GM18861 (cell line): ENCODE measurements around the gene MYO7B.

ENCODE experiments used
- ATAC-seq: cut with Tn5 transposase; IDR thresholded peaks from one replicate; pipeline ENCODE4 v1.9.1; 2021; ENCODE audit not compliant: unreplicated experiment

MYO7B gene

DNA sequence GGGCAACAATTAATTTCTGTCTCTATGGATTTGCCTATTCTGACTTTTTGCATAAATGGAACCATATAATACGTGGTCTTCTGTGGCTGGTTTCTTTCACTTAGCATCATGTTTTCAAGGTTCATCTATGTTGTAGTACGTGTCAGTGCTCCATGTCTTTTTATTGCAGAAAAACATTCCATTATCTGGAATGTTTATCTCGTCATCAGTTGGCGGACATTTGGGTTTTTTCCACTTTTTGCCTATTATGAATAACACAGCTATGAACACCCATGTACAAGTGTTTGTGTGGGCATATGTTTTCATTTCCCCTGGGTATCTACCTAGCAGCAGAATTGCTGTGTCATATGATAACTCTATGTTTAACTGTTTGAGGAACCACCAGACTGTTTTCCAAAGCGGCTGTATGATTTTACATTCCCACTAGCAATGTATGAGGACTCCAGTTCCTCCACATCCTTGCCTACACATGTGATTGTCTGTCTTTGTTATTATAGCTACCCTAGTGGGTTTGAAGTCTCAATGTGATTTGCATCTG lies 49.9 kb downstream of the MYO7B start:
- no peak for ATAC-seq

DNA sequence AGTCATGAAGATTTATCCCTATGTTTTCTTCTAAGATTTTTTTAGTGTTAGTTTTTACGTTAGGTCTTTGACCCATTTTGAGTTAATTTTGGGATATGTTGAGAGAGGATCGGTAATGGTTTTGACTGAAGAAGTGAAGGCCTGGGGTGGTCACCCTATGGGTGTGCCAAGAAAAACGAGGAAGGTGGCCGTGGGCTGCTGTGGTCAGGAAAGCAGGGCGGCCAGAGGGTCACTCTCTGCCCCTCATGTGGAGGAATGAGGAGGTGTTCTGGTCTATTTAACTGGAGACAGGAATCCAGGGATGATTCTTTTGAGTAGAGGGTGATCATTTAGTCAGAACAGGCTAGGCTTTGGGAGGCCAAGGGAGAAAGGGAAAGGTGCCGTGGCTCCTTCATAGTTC lies 50.7 kb downstream of the MYO7B start:
- no peak for ATAC-seq

DNA sequence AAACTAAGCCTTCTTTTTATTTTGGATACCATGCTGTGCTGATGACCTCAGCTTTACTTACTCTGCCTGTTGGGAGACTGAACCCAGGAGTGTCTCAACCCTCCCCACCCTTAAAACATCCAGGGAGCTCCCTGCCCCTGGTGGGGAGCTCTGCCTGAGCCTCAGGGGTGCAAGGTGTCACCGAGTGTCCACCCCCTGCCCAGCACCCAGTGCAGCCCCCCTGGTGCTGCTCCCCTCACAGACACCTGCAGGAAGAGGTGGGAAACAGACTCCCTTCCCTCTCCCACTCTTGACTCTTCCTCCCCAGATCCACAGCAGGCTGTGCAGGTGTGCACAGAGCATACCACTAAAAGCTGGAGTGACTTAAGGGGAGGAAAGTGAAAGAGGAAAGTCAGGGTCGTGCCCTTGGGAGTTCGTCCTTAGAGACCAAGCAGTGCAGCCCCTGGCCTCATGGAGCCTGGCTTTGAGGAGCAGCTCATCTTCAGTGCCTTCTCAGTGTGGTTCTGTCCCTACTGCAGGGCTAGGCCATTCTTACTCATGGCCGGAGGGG lies 51.3 kb downstream of the MYO7B start:
- no peak for ATAC-seq

DNA sequence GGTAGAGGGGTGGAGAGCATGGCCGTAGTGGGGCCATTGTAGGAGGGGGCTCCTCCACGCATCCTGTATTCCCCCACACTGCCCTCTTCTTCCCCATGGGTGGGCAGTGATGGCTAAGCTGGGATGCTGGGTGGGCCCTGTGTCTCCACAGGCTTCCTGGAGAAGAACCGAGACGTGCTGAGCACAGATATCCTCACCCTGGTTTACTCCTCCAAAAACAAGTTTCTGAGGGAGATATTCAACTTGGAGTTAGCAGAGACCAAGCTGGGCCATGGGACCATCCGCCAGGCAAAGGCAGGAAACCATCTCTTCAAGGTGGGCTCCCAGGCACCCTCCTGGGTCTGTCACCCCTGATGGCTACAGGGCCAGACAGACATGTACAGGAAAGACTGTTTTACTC lies 52.8 kb downstream of the MYO7B start:
- ATAC-seq = no peak

DNA sequence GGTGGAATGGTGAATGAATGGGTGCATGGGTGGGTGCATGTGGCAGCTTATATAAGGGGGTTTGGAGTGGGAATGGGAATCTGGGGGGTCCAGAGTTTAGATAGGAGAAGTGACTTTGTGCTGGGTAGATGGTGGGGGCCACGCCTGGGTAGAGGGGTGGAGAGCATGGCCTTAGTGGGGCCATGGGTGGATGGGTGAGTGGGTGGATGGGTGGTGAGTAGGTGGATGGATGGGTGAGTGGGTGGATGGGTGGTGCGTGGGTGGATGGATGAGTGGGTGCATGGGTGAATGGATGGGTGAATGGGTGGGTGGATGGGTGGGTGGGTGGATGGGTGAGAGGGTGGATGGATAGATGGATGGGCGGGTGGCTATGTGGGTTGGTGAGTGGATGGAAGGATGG lies 53.9 kb downstream of the MYO7B start:
- no peak for ATAC-seq

DNA sequence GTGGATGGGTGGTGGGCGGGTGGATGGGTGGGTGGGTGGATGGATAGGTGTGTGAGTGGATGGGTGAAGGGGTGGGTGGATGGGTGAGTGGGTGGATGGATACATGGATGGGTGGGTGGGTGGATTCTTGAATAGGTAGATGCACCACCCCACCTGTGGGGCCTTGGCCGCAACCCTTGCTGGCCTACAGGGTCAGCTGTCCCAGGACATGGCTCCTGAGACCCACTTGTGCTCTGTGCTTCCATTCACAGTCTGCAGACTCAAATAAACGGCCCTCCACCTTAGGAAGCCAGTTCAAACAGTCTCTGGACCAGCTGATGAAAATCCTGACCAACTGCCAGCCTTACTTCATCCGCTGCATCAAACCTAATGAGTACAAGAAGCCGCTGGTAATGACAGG lies 54.4 kb downstream of the MYO7B start:
- ATAC-seq = no peak

DNA sequence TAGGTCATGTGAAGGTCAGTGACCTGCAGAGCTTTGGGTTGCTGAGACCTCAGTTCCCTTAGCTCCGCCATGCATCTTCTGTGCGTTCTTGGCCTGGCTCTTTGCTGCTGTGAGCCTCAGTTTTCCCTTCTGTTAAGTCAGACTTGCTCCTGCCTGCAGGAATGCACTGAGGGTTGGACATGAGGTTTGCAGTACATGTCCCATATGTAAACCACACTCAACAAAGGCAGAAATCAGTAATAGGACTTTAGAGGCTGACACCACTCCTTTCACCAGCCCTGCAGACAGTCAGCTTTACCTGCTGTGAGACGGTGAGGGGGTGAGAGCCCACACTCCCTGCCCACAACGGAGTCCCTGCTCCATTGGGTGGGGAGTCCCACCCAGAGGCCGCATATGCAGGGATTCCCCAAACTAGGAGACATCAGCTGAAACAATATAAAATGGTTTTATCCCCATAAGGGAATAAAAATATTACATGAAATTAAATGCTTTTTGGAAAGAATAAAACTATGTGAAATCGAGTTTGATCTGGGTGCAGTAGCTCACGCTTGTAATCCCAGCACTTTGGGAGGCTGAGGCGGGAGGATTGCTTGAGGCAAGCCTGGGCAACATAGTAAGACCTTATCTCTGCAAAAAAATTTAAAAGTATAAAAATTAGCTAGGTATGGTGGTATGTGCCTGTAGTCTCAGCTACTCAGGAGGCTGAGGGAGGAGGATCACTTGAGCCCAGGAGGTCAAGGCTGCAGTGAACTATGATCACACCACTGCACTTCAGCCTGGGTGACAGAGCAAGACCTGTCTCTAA lies 55.1 kb downstream of the MYO7B start:
- no peak for ATAC-seq

DNA sequence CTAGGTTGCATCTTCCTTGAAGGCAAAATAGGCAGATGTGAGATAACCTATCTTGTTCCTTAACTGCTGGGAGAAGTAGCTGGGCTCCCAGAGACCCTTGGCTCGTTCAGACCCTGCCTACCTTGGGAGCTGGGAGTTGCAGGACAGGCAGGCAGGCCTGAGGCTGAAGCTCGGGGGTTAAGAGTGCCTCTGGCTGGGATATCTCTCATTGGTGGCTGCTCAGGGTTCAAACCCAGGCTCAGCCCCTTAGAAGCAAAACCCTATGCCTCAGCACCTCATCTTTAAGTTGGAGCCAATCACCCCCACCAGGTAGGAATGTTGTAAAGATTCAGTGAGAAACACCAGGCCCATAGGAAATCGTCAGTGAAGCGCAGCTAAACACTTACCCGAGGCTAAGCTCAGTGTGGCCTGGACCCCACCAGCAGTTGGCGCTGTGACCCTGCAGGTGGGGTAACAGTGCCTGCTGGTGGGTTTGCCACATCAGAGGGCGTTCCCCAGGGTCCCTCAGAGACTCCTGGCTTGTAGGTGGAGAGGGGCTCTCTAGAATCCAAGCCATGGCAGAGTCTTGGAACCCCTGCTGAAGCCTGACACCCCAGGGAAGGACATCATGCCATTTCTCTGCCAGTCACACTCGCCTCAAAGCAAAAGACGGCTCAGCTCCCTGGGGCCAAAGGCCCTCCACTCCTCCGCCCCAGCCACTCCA lies 55.9 kb downstream of the MYO7B start:
- no peak for ATAC-seq

DNA sequence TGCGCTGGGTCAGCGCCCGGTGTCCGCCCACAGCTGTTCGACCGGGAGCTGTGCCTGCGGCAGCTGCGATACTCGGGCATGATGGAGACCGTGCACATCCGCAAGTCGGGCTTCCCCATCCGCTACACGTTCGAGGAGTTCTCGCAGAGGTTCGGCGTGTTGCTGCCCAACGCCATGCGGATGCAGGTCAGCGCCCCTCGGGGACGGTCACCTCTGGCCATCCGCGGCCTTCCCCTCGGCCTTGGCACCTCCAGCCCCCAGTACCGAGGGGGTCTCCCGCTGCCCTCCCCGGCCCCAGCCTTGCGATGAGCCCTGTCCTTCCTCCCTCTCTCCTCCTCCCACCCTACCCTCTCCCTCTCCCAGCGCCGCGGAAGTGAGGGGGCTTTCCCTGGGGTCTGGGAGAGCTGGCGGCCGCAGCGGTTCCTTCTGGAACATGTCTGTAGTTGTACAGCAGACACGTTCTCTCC lies 57.3 kb downstream of the MYO7B start:
- ATAC-seq = no peak

DNA sequence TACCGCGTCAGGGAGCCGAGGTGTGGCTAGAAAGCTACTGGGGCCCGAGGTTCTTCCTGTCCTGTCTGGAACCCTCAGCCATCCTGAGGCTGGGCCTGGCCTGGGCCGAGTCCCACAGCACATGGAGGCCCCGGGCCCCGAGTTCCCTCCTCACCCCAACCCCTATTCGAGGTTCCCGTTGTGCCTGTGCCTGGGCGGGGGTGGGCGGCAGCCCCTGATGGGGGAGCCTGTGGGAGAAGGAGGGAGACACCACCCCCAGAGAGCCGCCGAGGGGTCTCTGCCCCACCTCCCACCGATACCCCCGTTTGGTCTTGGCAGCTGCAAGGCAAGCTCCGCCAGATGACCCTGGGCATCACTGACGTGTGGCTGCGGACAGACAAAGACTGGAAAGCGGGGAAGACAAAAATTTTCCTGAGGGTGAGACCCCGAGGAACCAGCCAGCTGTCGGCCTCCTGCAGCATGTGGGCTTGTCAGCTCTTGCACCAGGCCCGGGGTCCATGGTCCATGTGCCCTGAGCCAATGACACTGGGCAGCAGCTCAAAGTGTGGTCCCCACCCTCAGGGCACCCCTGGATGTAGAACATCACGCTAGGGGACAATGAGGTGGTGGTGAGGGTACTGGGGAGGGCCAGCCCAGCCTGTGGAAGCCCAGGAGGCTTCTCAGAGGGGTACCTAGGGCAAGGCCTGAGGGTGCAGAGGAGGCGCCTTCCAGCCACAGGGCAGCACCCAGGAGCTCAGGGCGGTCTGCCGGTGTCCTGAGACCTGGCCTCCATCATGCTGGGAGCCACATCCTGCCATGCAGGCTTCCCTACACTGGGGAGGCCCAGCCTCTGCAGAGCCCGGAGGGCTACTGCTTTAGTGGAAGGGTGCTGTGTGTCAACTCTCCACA lies 58.0 kb downstream of the MYO7B start:
- ATAC-seq = no peak

DNA sequence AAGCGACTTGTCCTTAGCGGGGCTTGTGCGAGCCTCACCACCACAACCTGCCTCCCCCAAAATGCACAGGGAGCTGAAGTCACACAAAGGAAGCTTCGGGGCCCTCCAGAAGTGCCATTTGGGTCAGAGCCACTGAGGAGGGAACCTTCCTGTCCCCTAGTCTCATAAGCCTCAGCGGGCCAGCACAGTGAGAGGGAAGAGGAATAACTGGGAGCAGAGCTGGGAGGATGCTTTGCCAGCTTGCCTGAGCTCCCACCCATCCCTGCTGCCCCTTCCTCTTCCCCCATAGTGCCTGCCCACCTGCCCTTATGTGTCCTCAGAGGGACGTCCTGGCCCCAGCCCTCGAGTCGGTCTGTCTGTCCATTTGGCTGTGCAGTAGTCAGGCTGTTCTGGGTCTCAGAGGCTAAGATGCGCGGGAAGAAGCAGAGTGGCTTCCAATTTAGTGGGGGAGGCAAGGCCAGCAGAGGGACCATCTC lies 58.7 kb downstream of the MYO7B start:
- no peak for ATAC-seq

DNA sequence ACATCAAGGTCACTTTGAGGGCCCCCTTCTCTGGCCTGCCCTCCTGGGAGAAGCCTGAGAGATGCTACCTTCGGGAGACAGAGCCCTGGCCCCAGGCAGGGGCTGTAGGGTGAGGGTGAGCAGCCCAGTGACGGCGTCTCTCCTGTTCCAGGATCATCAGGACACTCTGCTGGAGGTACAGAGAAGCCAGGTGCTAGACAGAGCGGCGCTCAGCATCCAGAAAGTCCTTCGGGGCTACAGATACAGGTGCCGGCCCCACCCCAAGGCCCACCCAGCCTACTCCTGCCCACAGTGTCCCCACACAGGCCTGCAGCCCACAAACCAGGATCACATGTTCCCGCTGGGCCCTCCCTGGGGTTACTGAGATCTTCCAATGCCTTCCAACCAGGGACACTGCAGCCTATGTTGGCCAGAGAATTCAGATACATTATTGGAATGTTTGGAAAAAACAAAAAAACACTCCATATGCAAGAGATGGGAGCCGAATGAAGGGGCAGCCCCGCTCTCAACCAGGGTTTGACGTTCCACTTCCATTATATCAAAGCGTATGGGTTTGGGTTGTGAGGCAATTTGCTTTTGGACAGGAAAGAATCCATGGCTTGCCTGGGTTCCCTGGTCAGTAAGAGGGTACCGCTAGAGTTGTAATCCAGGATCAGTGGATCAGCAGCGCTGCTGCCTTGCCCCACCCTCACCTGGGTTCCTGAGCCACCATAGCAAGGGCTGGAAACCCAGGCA lies 61.0 kb downstream of the MYO7B start:
- no peak for ATAC-seq

DNA sequence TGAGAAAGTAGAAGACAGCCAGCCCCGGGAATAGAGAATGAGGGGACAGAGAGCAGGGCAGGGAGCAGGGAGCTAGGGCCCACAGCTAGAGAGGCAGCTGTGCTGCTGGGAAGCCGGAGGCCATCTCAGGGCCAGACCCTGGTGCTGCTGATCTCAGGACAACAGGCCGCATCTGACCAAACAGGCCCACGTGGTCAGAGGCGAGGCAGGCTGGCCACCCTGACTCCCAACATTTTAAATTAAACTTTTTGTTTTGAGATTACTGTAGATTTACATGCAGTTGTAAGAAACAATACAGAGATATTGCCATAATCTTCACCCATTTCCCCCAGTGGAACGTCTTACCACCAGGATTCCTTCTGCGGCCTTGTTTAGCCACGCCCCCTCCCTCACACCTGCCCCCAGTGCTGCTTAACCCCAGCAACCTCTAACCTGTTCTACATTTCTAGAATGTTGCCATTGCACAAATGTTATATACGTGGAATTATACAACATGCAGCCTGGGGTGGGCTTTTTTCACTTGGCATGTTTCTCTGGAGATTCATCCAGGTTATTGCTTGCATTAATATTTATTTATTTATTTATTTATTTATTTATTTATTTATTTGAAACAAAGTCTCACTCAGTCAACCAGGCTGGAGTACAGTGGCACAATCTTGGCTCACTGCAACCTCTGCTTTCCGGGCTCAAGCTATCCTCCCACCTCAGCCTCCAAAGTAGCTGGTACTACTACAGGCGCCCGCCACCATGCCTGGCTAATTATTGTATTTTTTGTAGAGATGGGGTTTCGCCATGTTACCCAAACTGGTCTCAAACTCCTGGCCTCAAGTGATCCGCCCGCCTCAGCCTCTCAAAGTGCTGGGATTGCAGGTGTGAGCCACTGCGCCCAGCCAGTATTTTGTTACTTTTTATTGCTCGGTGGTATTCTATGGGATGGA lies 61.8 kb downstream of the MYO7B start:
- ATAC-seq = no peak

DNA sequence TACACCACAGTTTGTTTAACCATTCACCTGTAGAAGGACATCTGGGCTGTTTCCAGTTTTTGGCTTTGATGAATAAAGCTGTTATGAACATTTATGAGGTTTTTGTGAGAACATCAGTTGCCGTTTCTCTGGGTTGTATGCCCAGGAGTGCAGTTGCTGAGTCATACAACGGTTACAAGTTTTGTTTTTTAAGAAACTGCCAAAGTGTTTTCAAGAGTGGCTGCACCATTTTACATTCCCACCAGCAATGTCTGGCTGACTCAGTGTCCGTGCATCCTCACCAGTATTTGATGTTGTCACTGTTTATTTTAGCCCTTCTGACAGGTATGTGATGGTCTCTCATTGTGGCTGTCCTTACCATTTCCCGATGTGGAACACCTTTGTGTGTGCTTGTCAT lies 62.5 kb downstream of the MYO7B start:
- no peak for ATAC-seq

DNA sequence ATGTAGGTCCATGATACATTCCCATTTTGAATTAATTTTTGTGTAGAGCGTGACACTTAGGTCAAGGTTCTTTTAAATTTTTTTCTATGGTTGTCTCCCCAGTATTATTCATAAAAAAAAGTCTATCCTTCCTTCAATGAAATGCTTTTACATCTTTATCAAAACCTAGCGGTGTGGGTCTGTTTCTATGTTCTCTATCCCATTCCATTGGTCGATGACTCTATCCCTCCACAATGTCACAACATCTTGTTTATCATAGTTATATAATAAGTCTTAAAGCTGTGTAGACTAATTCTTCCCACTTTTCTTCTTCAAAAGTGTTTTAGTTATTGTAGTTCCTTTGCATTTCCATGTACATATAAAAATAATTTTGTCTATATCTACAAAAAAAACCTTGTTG lies 63.2 kb downstream of the MYO7B start:
- ATAC-seq = no peak

DNA sequence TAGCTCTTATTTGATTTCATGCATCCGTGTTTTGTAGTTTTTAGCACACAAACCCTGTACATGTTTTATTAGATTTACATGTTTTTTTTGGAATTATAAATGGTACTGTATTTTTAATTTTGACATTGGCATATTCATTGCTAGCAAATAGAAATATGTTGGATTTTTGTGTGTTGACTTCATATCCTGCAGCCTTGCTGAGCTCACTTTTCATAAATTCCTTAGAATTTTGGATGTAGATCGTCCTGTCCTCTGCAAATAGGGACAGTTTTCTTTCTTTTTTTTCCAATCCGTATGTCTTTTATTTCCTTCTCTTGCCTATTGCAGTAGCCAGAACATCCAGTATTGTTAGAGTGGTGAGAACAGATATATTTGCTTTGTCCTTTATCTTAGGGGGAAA lies 63.7 kb downstream of the MYO7B start:
- ATAC-seq = no peak

DNA sequence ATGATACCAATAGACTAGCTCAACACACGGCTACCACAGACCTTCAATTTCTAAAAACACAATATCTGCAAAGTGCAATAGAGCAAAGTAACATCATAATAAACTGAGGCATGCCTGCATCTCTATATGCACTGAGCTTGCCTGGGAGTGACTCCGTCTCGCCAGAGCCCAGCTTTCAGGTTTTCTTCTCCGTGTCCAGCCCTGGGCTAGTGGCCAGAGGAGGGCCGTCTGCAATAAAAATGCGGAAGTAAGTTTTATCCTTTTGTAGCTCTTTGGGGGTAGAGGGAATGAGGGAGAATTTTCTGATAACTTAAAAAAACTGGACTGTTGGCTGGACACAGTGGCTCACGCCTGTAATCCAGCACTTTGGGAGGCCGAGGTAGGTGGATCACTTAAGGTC lies 69.5 kb downstream of the MYO7B start:
- ATAC-seq = no peak

DNA sequence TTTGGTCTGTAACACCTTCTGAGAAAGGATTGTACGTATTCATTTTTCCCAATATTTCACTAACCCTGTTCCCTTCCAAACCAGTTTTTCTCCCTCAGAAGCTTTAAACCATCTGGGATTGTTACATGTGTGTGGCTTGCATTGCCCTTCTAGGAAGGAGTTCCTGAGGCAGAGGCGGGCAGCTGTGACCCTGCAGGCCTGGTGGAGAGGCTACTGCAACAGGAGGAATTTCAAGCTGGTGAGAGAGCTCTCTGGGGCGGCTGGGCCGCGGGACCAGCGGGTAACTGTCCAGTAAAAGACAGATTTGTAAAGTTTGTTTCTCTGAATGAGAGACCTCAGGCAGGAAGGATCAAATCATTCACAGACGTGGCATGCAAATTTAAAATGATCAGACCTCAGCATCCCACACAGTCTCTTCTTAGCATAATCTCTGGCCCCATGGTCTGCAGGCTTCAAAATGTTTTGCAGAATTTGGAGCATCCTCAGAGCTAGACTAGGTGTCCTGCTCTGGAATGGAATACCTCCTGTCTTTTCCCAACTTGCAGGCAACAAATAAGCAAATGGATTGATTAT lies 70.3 kb downstream of the MYO7B start:
- no peak for ATAC-seq
